K562 (cell line): Measurements from ENCODE around the gene FBXW11. TPM values are rescaled to one million over a fixed set of nuclear protein-coding genes. Genes with fewer than 3 reads are reported as not detected.

ENCODE experiments used
- ATAC-seq: fragments of 200-7000 bp; cut with Tn5 transposase; 3 replicates; pipeline ENCODE4 v1.9.1; 2020; ENCODE audit warnings: moderate library complexity
- BruUV-seq: library from RNA; stranded (reverse); fragments of 400-500 nt; replicated peaks from 2 replicates; lab custom pipeline; 2021; lab: Mats Ljungman, UMichigan
- CTCF ChIA-PET: fragments of 300-600 bp; formaldehyde crosslinking; extraction: SDS; loops from one replicate; lab custom pipeline; 2021; ENCODE audit warnings: low intra/inter-chr PET ratio; lab: Yijun Ruan, JAX
- POLR2A ChIA-PET: fragments of 300-600, 350-650 bp; sonication (Branson Sonifier 250); formaldehyde crosslinking; extraction: SDS; loops from one replicate; lab custom pipeline; 2021; ENCODE audit warnings: antibody characterized with exemption, inconsistent platforms; lab: Yijun Ruan, JAX
- DNase-seq, 4 experiments: peaks; one replicate each; pipeline versions ENCODE4 v3.0.0 to v3.0.0-alpha.2; 2011 to 2018; ENCODE audit warnings: low spot score in 3 of 4, mixed read lengths in 3 of 4; ENCODE audit errors: extremely low read depth in 1 of 4
- FAIRE-seq: peaks from 2 replicates; lab custom pipeline; 2011; peaks lifted over from hg19 to GRCh38; lab: Jason Lieb, UNC
- H2AFZ ChIP-seq: 2 replicates; pipeline ENCODE4 v1.6.0; 2011; ENCODE audit warnings: low read depth, low read length, control low read depth, inconsistent platforms
- H3K27ac ChIP-seq: fragments of 200-600 bp; 3 replicates; pipeline ENCODE4 v1.8.0; 2011; ENCODE audit warnings: low read depth, mild to moderate bottlenecking, control low read depth, inconsistent platforms, low read length, moderate library complexity, mixed read lengths; ENCODE audit errors: extremely low read depth
- H3K27me3 ChIP-seq, 2 experiments: fragments of 300-600 bp in 1 of 2; 2 replicates in 1 of 2; 3 replicates in 1 of 2; pipeline versions ENCODE4 v1.6.0 to v1.8.0; 2011; ENCODE audit warnings: inconsistent platforms in 2 of 2, low read length in 2 of 2, mild to moderate bottlenecking in 1 of 2, mixed read lengths in 1 of 2, moderate library complexity in 1 of 2; ENCODE audit not compliant: control insufficient read depth in 2 of 2, insufficient read depth in 2 of 2
- H3K36me3 ChIP-seq: fragments of 300-600 bp; 3 replicates; pipeline ENCODE4 v1.8.0; 2011; ENCODE audit warnings: mild to moderate bottlenecking, low read length, inconsistent platforms; ENCODE audit not compliant: control insufficient read depth, insufficient read depth
- H3K4me1 ChIP-seq, 2 experiments: fragments of 200-600 bp in 1 of 2; replicated peaks in 1 of 2; 2 replicates in 1 of 2; 3 replicates in 1 of 2; pipeline versions ENCODE4 v1.5.1 to v1.8.0; 2011; ENCODE audit warnings: inconsistent platforms in 2 of 2, low read length in 2 of 2, mild to moderate bottlenecking in 1 of 2, mixed read lengths in 1 of 2, moderate library complexity in 1 of 2; ENCODE audit not compliant: control insufficient read depth in 2 of 2, insufficient read depth in 2 of 2
- H3K4me2 ChIP-seq: 2 replicates; pipeline ENCODE4 v1.6.1; 2011; ENCODE audit warnings: low read length, control low read depth, inconsistent platforms, mixed read lengths; ENCODE audit not compliant: insufficient read depth
- H3K4me3 ChIP-seq: fragments of 200-600 bp; sonication (generic), shearing (Covaris generic); 2 replicates; pipeline ENCODE4 v1.5.1; 2016; ENCODE audit warnings: control low read depth, inconsistent platforms
- H3K79me2 ChIP-seq: fragments of 200-600 bp; 3 replicates; pipeline ENCODE4 v1.8.0; 2011; ENCODE audit warnings: low read length, inconsistent platforms; ENCODE audit not compliant: control insufficient read depth, insufficient read depth
- H3K9ac ChIP-seq, 2 experiments: 2 replicates each; pipeline versions ENCODE4 v1.6.0 to v1.6.1; 2011; ENCODE audit warnings: low read depth in 2 of 2, low read length in 2 of 2, control low read depth in 1 of 2, inconsistent platforms in 1 of 2, mild to moderate bottlenecking in 1 of 2, mixed read lengths in 1 of 2; ENCODE audit not compliant: insufficient read depth in 1 of 2
- H3K9me1 ChIP-seq: one replicate; pipeline ENCODE4 v1.6.0; 2011; ENCODE audit warnings: inconsistent platforms, mild to moderate bottlenecking, low read length, moderate library complexity; ENCODE audit not compliant: control insufficient read depth, insufficient read depth
- H3K9me3 ChIP-seq: replicated peaks from 2 replicates; pipeline ENCODE4 v1.5.1; 2011; ENCODE audit warnings: low read depth, low read length, inconsistent platforms; ENCODE audit not compliant: control insufficient read depth, insufficient read depth
- H4K20me1 ChIP-seq: replicated peaks from 2 replicates; pipeline ENCODE4 v1.6.1; 2011; ENCODE audit warnings: low read length, inconsistent platforms, mixed read lengths; ENCODE audit not compliant: control insufficient read depth, insufficient read depth
- ARID1B ChIP-seq: fragments of 450-650 bp; IDR thresholded peaks from 2 replicates; pipeline ENCODE4 v1.6.1; 2016; ENCODE audit warnings: antibody characterized with exemption, mild to moderate bottlenecking, inconsistent platforms
- CBFA2T2 ChIP-seq: fragments of 450-650 bp; conservative IDR thresholded peaks from 2 replicates; pipeline ENCODE4 v1.6.1; 2017; ENCODE audit warnings: mild to moderate bottlenecking
- CBFA2T3 ChIP-seq: fragments of 450-650 bp; IDR thresholded peaks from 2 replicates; pipeline ENCODE4 v1.6.1; 2017
- FOS ChIP-seq: IDR thresholded peaks from 3 replicates; pipeline ENCODE4 v1.6.1; 2011; ENCODE audit not compliant: insufficient read length; ENCODE audit errors: extremely low read depth
- GATA2 ChIP-seq: sonication (generic); formaldehyde crosslinking; IDR thresholded peaks from 2 replicates; pipeline ENCODE4 v1.4.0; 2020; ENCODE audit warnings: mild to moderate bottlenecking, missing genetic modification reagents
- HDAC1 ChIP-seq, 2 experiments: fragments of 450-650 bp; IDR thresholded peaks; 2 replicates each; pipeline ENCODE4 v1.6.1; 2016 to 2017; ENCODE audit warnings: inconsistent platforms in 1 of 2, mild to moderate bottlenecking in 1 of 2, moderate library complexity in 1 of 2
- KDM1A ChIP-seq, 2 experiments: fragments of 450-650 bp; IDR thresholded peaks; 2 replicates each; pipeline ENCODE4 v1.6.1; 2016; ENCODE audit warnings: mild to moderate bottlenecking in 2 of 2
- KLF16 ChIP-seq: IDR thresholded peaks from 2 replicates; pipeline ENCODE4 v1.6.1; 2016; ENCODE audit warnings: antibody characterized with exemption
- NCOR1 ChIP-seq: fragments of 450-650 bp; IDR thresholded peaks from 2 replicates; pipeline ENCODE4 v1.6.1; 2016; ENCODE audit warnings: mild to moderate bottlenecking, moderate library complexity
- RCOR1 ChIP-seq, 2 experiments: IDR thresholded peaks; 2 replicates each; pipeline ENCODE4 v1.6.1; 2012; ENCODE audit warnings: low read depth in 2 of 2, low read length in 2 of 2, borderline replicate concordance in 1 of 2, improper control_type of control experiment in 1 of 2
- TCF3 ChIP-seq: sonication (generic); formaldehyde crosslinking; IDR thresholded peaks from 2 replicates; pipeline ENCODE4 v1.4.0; 2020; ENCODE audit warnings: mild to moderate bottlenecking, missing genetic modification reagents
- TEAD4 ChIP-seq, 2 experiments: sonication (generic) in 1 of 2; formaldehyde crosslinking in 1 of 2; IDR thresholded peaks; 2 replicates each; pipeline versions ENCODE4 v1.6.1 to v1.8.0; 2012 to 2022; ENCODE audit warnings: borderline replicate concordance in 1 of 2, inconsistent platforms in 1 of 2, low read length in 1 of 2, mild to moderate bottlenecking in 1 of 2, missing genetic modification reagents in 1 of 2
- ZC3H11A ChIP-seq: IDR thresholded peaks from 2 replicates; pipeline ENCODE4 v1.6.1; 2012; ENCODE audit warnings: low read depth, low read length, improper control_type of control experiment
- ZNF311 ChIP-seq: fragments of 250-450 bp; sonication (Bioruptor Pico); IDR thresholded peaks from 2 replicates; pipeline ENCODE4 v1.4.0; 2020; ENCODE audit warnings: mild to moderate bottlenecking, moderate library complexity
- ZSCAN29 ChIP-seq: fragments of 450-650 bp; IDR thresholded peaks from 2 replicates; pipeline ENCODE4 v1.6.1; 2017
- WGBS: fragments of 100-300 bp; shearing (Covaris generic); methylation state at CpG from one replicate; pipeline ENCODE4 v1.1.6; 2016; ENCODE audit warnings: low coverage, mixed read lengths; ENCODE audit not compliant: insufficient coverage; ENCODE audit errors: missing lambda C conversion rate; 5-methylcytosine and 5-hydroxymethylcytosine counted together
- in situ Hi-C: fragments of 300-500 bp; cut with MboI; formaldehyde crosslinking; loops from 4 replicates; pipeline ENCODE4 v1.15.0; 2018; ENCODE audit warnings: inconsistent platforms, mixed read lengths
- intact Hi-C: fragments of 100-400 bp; cut with micrococcal nuclease; formaldehyde crosslinking; loops from 2 replicates; pipeline ENCODE4 v1.14.2; 2022
- polyA plus RNA-seq, 8 experiments: library from polyadenylated mRNA; depleted of rRNA in 4 of 8; stranded (reverse) in 5 of 8; unstranded in 3 of 8; fragments of >200 nt; fragmentation: Nextera tagmentation in 2 of 8; fragmentation: Illumina TruSeq in 1 of 8; extraction: Ambion mirVana in 2 of 8; extraction: Trizol in 1 of 8; gene quantifications; 2 replicates each; pipeline versions ENCODE4 v1.2.1 to v1.2.3, GENCODE V29; 2011 to 2014; ENCODE audit warnings: inconsistent platforms in 1 of 8, missing spikeins in 1 of 8
- total RNA-seq, 7 experiments: library from RNA; depleted of rRNA in 6 of 7; stranded (reverse); fragments of >200 nt in 6 of 7; fragmentation: Illumina TruSeq in 2 of 7; extraction: Trizol in 2 of 7; gene quantifications; 2 replicates each; pipeline versions ENCODE4 v1.2.1 to v1.2.3, GENCODE V29; 2011 to 2021; ENCODE audit warnings: low replicate concordance in 1 of 7
- TF ChIP-seq, protein P1 (sequence below): IDR thresholded peaks from 2 replicates; pipeline ENCODE4 v1.6.1; 2014; ENCODE audit warnings: antibody characterized with exemption
- TF ChIP-seq, protein P2 (sequence below), 2 experiments: fragments of 450-650 bp in 1 of 2; IDR thresholded peaks; 2 replicates each; pipeline ENCODE4 v1.6.1; 2011 to 2017; ENCODE audit warnings: low read depth in 2 of 2, antibody characterized with exemption in 1 of 2, borderline replicate concordance in 1 of 2, low read length in 1 of 2, mild to moderate bottlenecking in 1 of 2, mixed read lengths in 1 of 2; ENCODE audit not compliant: control insufficient read depth in 1 of 2

Gene FBXW11
- total and polyA plus RNA-seq, 9 of the 15 experiments (the other 6 are each of a cell fraction or from before 2014, with no cell fraction given), result 3.0 to 28.6 (median 23.6) TPM

DNA sequence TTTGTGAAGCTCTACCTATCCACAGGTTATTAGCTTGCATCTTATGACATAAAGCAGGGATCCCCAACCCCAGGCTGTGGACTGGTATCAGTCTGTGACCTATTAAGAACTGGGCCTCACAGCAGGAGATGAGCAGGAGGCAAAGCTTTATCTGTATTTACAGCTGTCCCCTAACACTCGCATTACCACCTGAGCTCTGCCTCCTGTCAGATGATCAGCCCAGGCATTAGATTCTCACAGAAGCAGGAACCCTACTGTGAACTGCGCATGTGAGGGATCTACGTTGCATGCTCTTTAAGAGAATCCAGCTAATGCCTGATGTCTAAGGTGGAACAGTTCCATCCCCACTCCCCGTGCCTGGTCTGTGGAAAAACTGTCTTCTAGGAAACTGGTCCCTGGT lies 19.7 kb downstream of the FBXW11 start (continued):
- TF ChIP-seq, protein P1, sequence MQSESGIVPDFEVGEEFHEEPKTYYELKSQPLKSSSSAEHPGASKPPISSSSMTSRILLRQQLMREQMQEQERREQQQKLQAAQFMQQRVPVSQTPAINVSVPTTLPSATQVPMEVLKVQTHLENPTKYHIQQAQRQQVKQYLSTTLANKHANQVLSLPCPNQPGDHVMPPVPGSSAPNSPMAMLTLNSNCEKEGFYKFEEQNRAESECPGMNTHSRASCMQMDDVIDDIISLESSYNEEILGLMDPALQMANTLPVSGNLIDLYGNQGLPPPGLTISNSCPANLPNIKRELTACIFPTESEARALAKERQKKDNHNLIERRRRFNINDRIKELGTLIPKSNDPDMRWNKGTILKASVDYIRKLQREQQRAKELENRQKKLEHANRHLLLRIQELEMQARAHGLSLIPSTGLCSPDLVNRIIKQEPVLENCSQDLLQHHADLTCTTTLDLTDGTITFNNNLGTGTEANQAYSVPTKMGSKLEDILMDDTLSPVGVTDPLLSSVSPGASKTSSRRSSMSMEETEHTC, result no peak
- peak; percentile 52; the same call in 1 of the 2 replicates for TF ChIP-seq NCOR1
- peak; percentile 70 for TF ChIP-seq TCF3 (CRISPR knock-in tag)

DNA sequence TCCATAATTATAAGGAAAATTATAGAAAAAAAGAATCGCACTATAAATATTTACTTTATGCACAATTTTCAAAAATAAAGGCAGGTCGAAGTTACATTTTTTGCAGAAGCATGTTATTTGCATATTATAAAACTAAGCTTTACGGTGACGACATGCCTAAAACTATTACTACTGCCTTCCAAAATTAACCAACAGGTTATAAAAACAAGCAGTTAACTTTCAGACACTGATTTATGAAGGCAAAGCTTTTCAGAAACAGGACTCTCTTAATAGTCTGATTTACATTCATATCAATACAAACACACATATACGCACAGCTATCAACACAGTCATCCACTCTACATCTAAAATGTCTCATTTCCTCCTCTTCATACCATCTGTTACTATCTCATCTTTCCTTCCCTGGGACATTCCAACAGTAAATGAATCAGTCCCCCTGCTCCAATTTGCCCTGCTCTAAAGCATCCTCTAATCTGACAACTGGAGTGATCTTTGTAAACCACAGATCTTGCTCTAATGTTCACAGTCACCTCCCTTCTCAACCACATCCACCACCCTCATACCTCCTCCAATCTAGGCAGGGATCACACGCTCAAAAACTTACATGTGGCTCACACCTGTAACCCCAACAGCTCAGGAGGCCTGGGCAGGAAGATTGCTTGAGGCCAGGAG lies 21.6 kb downstream of the FBXW11 start:
- H3K27me3 ChIP-seq, result no peaks in the 10 kb centered on the region
- H3K79me2 ChIP-seq, result peaks cover 47% of the 10 kb centered on the region
- POLR2A ChIA-PET, result interaction anchor here (0.7 to 4.7 kb wide), 5 partner anchors 9 to 23 kb away, joined by 3 to 20 read pairs (median 3); partner anchors contain the start of gene FBXW11
- H2AFZ ChIP-seq, result no peak overlapping the region
- WGBS, result 70% methylated on average over 6 of the region's 6 CpGs
- DNase-seq, result no peak
- H3K27ac ChIP-seq, result no peak overlapping the region
- CTCF ChIA-PET, result no interaction called here
- no peak for FAIRE-seq
- no peak overlapping the region for H3K4me2 ChIP-seq
- H3K4me3 ChIP-seq, result no peak overlapping the region
- no peaks in the 10 kb centered on the region for H3K9me3 ChIP-seq
- intact Hi-C loops, result loop anchor here (5.0 kb wide), 1 partner anchor 48 kb away; no protein-coding TSS in a partner anchor
- BruUV-seq, result TSS peak; percentile 15
- ATAC-seq, result peak; percentile 38
- in situ Hi-C loops, result no loop called here
- no peak overlapping the region for H3K9ac ChIP-seq
- H4K20me1 ChIP-seq, result peaks cover 4% of the 10 kb centered on the region; the same call in 1 of the 2 replicates
- H3K4me1 ChIP-seq, result peaks cover 5 to 6% of the 10 kb centered on the region in 2 experiments; a peak in 3 of 5 replicates
- no peaks in the 10 kb centered on the region for H3K9me1 ChIP-seq
- no peaks in the 10 kb centered on the region; the same call in 2 of the 3 replicates for H3K36me3 ChIP-seq
- TF ChIP-seq ZSCAN29 (no peak), CBFA2T2 (peak; percentile 69), NCOR1 (peak; percentile 20; the same call in 1 of the 2 replicates), FOS (no peak), HDAC1 (IDR thresholded peaks at IDR 0.05) (peak in 1 of 2 experiments; percentile 51; a peak in 1 of 4 replicates), CBFA2T3 (peak; percentile 81), GATA2 (no peak), TEAD4 (IDR thresholded peaks at IDR 0.05; ENCODE audit: low read length) (peak; percentile 60), TEAD4 (CRISPR knock-in tag; IDR thresholded peaks at IDR 0.05; ENCODE audit: borderline replicate concordance) (no peak), KDM1A (IDR thresholded peaks at IDR 0.05) (peak in 1 of 2 experiments; percentile 87; a peak in 3 of 4 replicates), ARID1B (peak; percentile 32; the same call in 1 of the 2 replicates), ZNF311 (no peak), ZC3H11A (no peak), RCOR1 (IDR thresholded peaks at IDR 0.05; ENCODE audit: borderline replicate concordance in 1 of 2, low read depth in 2 of 2, low read length in 2 of 2) (peak in 1 of 2 experiments; percentile 50; a peak in 2 of 4 replicates), KLF16 (peak; percentile 53; the same call in 1 of the 2 replicates)
- TF ChIP-seq, protein P2, sequence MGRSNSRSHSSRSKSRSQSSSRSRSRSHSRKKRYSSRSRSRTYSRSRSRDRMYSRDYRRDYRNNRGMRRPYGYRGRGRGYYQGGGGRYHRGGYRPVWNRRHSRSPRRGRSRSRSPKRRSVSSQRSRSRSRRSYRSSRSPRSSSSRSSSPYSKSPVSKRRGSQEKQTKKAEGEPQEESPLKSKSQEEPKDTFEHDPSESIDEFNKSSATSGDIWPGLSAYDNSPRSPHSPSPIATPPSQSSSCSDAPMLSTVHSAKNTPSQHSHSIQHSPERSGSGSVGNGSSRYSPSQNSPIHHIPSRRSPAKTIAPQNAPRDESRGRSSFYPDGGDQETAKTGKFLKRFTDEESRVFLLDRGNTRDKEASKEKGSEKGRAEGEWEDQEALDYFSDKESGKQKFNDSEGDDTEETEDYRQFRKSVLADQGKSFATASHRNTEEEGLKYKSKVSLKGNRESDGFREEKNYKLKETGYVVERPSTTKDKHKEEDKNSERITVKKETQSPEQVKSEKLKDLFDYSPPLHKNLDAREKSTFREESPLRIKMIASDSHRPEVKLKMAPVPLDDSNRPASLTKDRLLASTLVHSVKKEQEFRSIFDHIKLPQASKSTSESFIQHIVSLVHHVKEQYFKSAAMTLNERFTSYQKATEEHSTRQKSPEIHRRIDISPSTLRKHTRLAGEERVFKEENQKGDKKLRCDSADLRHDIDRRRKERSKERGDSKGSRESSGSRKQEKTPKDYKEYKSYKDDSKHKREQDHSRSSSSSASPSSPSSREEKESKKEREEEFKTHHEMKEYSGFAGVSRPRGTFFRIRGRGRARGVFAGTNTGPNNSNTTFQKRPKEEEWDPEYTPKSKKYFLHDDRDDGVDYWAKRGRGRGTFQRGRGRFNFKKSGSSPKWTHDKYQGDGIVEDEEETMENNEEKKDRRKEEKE (IDR thresholded peaks at IDR 0.05; ENCODE audit: borderline replicate concordance in 1 of 2, control insufficient read depth in 1 of 2, low read depth in 2 of 2, low read length in 1 of 2), result no peak
